ENCODE data around the gene SUGCT.

Gene SUGCT

GRCh38 chr7:40889539-40889938, 754.7 kb downstream of the SUGCT start:
- no peak for DNase-seq

GRCh38 chr7:40890088-40890692, 755.4 kb downstream of the SUGCT start:
- no peak for DNase-seq

GRCh38 chr7:40891232-40891631, 756.4 kb downstream of the SUGCT start:
- DNase-seq, result no peak

- no peak for DNase-seq
Measured at GRCh38 chr7:40899151-40899550, 764.3 kb downstream of the SUGCT start.

GRCh38 chr7:40899636-40900507, 765.1 kb downstream of the SUGCT start:
- DNase-seq, result no peak

GRCh38 chr7:40903872-40904271, 769.1 kb downstream of the SUGCT start:
- DNase-seq, result no peak

- no peak for DNase-seq
Measured at GRCh38 chr7:40907286-40907685, 772.5 kb downstream of the SUGCT start.

GRCh38 chr7:40909346-40909980, 774.7 kb downstream of the SUGCT start:
- no peak for DNase-seq
